ENCODE data around the gene NME9.

NME9 gene

DNA sequence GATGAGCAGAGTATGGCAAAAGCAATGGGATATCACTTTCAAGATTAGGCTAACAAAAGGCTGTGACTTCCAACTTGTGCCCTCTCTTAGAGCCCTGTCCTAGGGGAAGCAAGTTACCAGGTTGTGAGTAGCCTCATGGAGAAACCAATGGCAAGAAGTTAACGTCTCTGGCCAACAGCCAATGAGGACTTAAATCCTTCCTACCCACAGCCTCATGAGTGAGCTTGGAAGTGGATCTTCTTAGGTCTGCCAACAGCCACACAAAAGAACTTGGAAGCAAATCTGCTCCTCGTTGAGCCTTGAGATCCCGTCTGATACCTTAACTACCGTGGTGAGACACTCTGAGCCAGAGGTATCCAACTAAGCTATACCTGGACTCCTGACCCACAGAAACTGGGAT, 5.7 kb downstream of the NME9 start:
- Histone ChIP-seq H3K4me3 (ENCODE audit: low read length in 2 of 2) (no peak overlapping the region), H3K4me2 (ENCODE audit: insufficient read depth, low read length, poor library complexity, severe bottlenecking) (no peak overlapping the region), H2BK12ac (ENCODE audit: low read length) (no peak overlapping the region), H2BK5ac (ENCODE audit: low read length) (no peak overlapping the region), H4K91ac (ENCODE audit: low read depth, low read length, poor library complexity) (no peak overlapping the region), H3K14ac (ENCODE audit: low read length) (no peak overlapping the region), H3K36me3 (replicated peaks in 1 of 2; ENCODE audit: control insufficient read depth in 2 of 2, insufficient read depth in 2 of 2, low read length in 2 of 2) (no peaks in the 10 kb centered on the region), H3K18ac (ENCODE audit: low read length) (no peak overlapping the region), H4K8ac (ENCODE audit: low read depth, low read length) (no peak overlapping the region), H2AFZ (ENCODE audit: low read length) (no peak overlapping the region), H3K4ac (ENCODE audit: low read length) (no peak overlapping the region), H3K4me1 (ENCODE audit: control insufficient read depth in 2 of 2, insufficient read depth in 1 of 2, low read depth in 1 of 2, low read length in 2 of 2) (peaks cover 2 to 9% of the 10 kb centered on the region in 2 donors), H3K9me3 (replicated peaks in 1 of 2; ENCODE audit: control insufficient read depth in 2 of 2, insufficient read depth in 1 of 2, low read depth in 1 of 2, low read length in 2 of 2) (no peaks in the 10 kb centered on the region), H2BK120ac (ENCODE audit: low read depth, low read length) (no peak overlapping the region), H3K23ac (ENCODE audit: low read depth, low read length, poor library complexity) (no peak overlapping the region), H3K79me1 (ENCODE audit: low read depth, low read length) (no peaks in the 10 kb centered on the region), H3K9ac (ENCODE audit: low read depth, low read length, poor library complexity) (no peak overlapping the region), H2AK5ac (ENCODE audit: low read depth, low read length) (no peak overlapping the region), H3K27me3 (ENCODE audit: control insufficient read depth in 3 of 3, insufficient read depth in 3 of 3, low read depth in 1 of 3, low read length in 3 of 3) (peaks cover 0 to 3% (median 0%) of the 10 kb centered on the region in 3 experiments), H3K27ac (replicated peaks; ENCODE audit: low read length) (no peak overlapping the region), H2BK15ac (ENCODE audit: low read length) (no peak overlapping the region)
- DNase-seq (ENCODE audit: low spot score), result no peak
- WGBS, 2 donors (ENCODE audit: extremely low coverage in 2 of 2, insufficient read length in 2 of 2, insufficient replicate concordance in 1 of 2), result no CpG with 5 or more reads among the region's 4 CpGs

DNA sequence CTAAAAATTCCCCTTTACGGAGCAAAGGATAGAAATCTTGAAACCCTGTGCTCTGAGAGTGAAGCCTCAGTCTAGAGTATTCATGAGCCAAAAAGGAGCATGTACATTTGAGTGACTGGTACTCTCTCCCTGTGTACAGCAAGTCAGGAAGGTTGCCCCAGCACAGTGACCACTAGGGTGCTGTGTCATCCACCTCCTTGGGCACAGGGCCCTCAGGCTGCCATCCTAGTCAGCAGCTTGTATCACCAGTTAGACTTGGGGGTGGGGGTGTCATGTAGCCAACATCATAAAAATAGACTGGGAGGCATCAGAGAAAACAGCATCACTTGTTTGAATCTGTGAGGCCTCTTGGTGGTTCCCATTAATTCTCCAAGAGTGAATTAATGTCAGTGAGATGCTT, 12.0 kb downstream of the NME9 start:
- H3K9me3 ChIP-seq (replicated peaks in 1 of 2; ENCODE audit: control insufficient read depth in 2 of 2, insufficient read depth in 1 of 2, low read depth in 1 of 2, low read length in 2 of 2), result no peaks in the 10 kb centered on the region
- H3K36me3 ChIP-seq (replicated peaks in 1 of 2; ENCODE audit: control insufficient read depth in 2 of 2, insufficient read depth in 2 of 2, low read length in 2 of 2), result no peaks in the 10 kb centered on the region
- H2BK120ac ChIP-seq (ENCODE audit: low read depth, low read length), result no peak overlapping the region
- no peak overlapping the region for H3K14ac ChIP-seq (ENCODE audit: low read length)
- no peak overlapping the region for H4K8ac ChIP-seq (ENCODE audit: low read depth, low read length)
- no peak overlapping the region for H2AK5ac ChIP-seq (ENCODE audit: low read depth, low read length)
- no peak for DNase-seq (ENCODE audit: low spot score)
- no peak overlapping the region for H3K4ac ChIP-seq (ENCODE audit: low read length)
- no peak overlapping the region for H2BK5ac ChIP-seq (ENCODE audit: low read length)
- H3K4me1 ChIP-seq (ENCODE audit: control insufficient read depth in 2 of 2, insufficient read depth in 1 of 2, low read depth in 1 of 2, low read length in 2 of 2), result peaks cover 2 to 4% of the 10 kb centered on the region in 2 donors
- H3K4me3 ChIP-seq (ENCODE audit: low read length in 2 of 2), result no peak overlapping the region
- H3K4me2 ChIP-seq (ENCODE audit: insufficient read depth, low read length, poor library complexity, severe bottlenecking), result no peak overlapping the region
- no peak overlapping the region for H3K23ac ChIP-seq (ENCODE audit: low read depth, low read length, poor library complexity)
- peaks cover 0 to 11% (median 0%) of the 10 kb centered on the region in 3 experiments for H3K27me3 ChIP-seq (ENCODE audit: control insufficient read depth in 3 of 3, insufficient read depth in 3 of 3, low read depth in 1 of 3, low read length in 3 of 3)
- H2AFZ ChIP-seq (ENCODE audit: low read length), result no peak overlapping the region
- no peak overlapping the region for H4K91ac ChIP-seq (ENCODE audit: low read depth, low read length, poor library complexity)
- H2BK12ac ChIP-seq (ENCODE audit: low read length), result no peak overlapping the region
- H3K27ac ChIP-seq (replicated peaks; ENCODE audit: low read length), result no peak overlapping the region
- WGBS, 2 donors (ENCODE audit: extremely low coverage in 2 of 2, insufficient read length in 2 of 2, insufficient replicate concordance in 1 of 2), result no CpG with 5 or more reads among the region's 1 CpG
- H2BK15ac ChIP-seq (ENCODE audit: low read length), result no peak overlapping the region
- H3K18ac ChIP-seq (ENCODE audit: low read length), result no peak overlapping the region
- H3K79me1 ChIP-seq (ENCODE audit: low read depth, low read length), result no peaks in the 10 kb centered on the region
- H3K9ac ChIP-seq (ENCODE audit: low read depth, low read length, poor library complexity), result no peak overlapping the region

DNA sequence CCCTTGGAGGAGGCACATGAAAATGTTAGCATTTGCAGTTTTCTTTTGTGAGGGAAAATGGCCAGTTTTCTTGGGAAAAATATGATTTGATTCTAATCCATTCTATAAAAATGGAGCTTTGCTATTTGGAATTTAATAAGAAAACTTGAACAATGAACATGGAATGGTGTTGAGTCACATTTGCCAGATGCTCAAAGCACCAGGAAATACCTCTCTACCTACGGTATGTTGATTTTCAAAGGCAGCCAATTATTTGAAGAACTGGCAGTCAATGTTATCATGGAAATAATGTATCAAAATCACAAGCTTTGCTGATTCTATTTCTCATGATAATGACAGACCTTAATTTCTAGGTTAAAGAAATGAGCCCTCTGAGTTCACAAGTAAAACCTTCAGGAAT, 14.9 kb downstream of the NME9 start:
- Histone ChIP-seq H2BK5ac (ENCODE audit: low read length) (no peak overlapping the region), H3K14ac (ENCODE audit: low read length) (no peak overlapping the region), H3K9me3 (replicated peaks in 1 of 2; ENCODE audit: control insufficient read depth in 2 of 2, insufficient read depth in 1 of 2, low read depth in 1 of 2, low read length in 2 of 2) (no peaks in the 10 kb centered on the region), H3K18ac (ENCODE audit: low read length) (no peak overlapping the region), H2BK15ac (ENCODE audit: low read length) (no peak overlapping the region), H3K4me2 (ENCODE audit: insufficient read depth, low read length, poor library complexity, severe bottlenecking) (no peak overlapping the region), H2BK120ac (ENCODE audit: low read depth, low read length) (no peak overlapping the region), H4K8ac (ENCODE audit: low read depth, low read length) (no peak overlapping the region), H4K91ac (ENCODE audit: low read depth, low read length, poor library complexity) (no peak overlapping the region), H3K27ac (replicated peaks; ENCODE audit: low read length) (no peak overlapping the region), H3K4me1 (ENCODE audit: control insufficient read depth in 2 of 2, insufficient read depth in 1 of 2, low read depth in 1 of 2, low read length in 2 of 2) (no peaks in the 10 kb centered on the region), H2AFZ (ENCODE audit: low read length) (no peak overlapping the region), H3K4me3 (ENCODE audit: low read length in 2 of 2) (no peak overlapping the region), H3K4ac (ENCODE audit: low read length) (no peak overlapping the region), H3K36me3 (replicated peaks in 1 of 2; ENCODE audit: control insufficient read depth in 2 of 2, insufficient read depth in 2 of 2, low read length in 2 of 2) (no peaks in the 10 kb centered on the region), H3K79me1 (ENCODE audit: low read depth, low read length) (no peaks in the 10 kb centered on the region), H2BK12ac (ENCODE audit: low read length) (no peak overlapping the region), H3K9ac (ENCODE audit: low read depth, low read length, poor library complexity) (no peak overlapping the region), H2AK5ac (ENCODE audit: low read depth, low read length) (no peak overlapping the region), H3K27me3 (ENCODE audit: control insufficient read depth in 3 of 3, insufficient read depth in 3 of 3, low read depth in 1 of 3, low read length in 3 of 3) (peaks cover 0 to 16% (median 0%) of the 10 kb centered on the region in 3 experiments), H3K23ac (ENCODE audit: low read depth, low read length, poor library complexity) (no peak overlapping the region)
- no CpG with 5 or more reads among the region's 1 CpG for WGBS, 2 donors (ENCODE audit: extremely low coverage in 2 of 2, insufficient read length in 2 of 2, insufficient replicate concordance in 1 of 2)
- no peak for DNase-seq (ENCODE audit: low spot score)

DNA sequence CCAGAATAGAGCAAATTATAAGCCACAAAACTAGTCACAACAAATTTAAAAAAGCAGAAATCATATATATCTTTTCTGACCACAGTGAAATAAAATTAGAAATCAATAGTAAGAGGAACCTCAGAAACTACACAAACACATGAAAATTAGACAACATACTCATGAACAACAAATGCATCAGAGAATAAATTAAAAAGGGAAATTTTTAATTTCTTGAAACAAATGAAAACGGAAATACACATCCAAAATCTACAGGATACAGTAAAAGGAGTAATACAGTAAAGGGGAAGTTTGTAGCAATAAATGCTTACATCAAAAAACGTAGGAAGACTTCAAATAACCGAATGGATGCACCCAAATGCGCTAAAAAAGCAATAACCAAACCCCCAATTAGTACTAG, 19.2 kb downstream of the NME9 start:
- Histone ChIP-seq H3K4me2 (ENCODE audit: insufficient read depth, low read length, poor library complexity, severe bottlenecking) (no peak overlapping the region), H2BK12ac (ENCODE audit: low read length) (no peak overlapping the region), H3K14ac (ENCODE audit: low read length) (no peak overlapping the region), H2BK5ac (ENCODE audit: low read length) (no peak overlapping the region), H3K4me3 (ENCODE audit: low read length in 2 of 2) (no peak overlapping the region), H3K23ac (ENCODE audit: low read depth, low read length, poor library complexity) (no peak overlapping the region), H2AK5ac (ENCODE audit: low read depth, low read length) (no peak overlapping the region), H3K27ac (replicated peaks; ENCODE audit: low read length) (no peak overlapping the region), H3K9me3 (replicated peaks in 1 of 2; ENCODE audit: control insufficient read depth in 2 of 2, insufficient read depth in 1 of 2, low read depth in 1 of 2, low read length in 2 of 2) (peaks cover 4 to 7% of the 10 kb centered on the region in 2 donors), H3K4me1 (ENCODE audit: control insufficient read depth in 2 of 2, insufficient read depth in 1 of 2, low read depth in 1 of 2, low read length in 2 of 2) (no peaks in the 10 kb centered on the region), H3K27me3 (ENCODE audit: control insufficient read depth in 3 of 3, insufficient read depth in 3 of 3, low read depth in 1 of 3, low read length in 3 of 3) (peaks cover 0 to 8% (median 0%) of the 10 kb centered on the region in 3 experiments), H2BK15ac (ENCODE audit: low read length) (no peak overlapping the region), H3K36me3 (replicated peaks in 1 of 2; ENCODE audit: control insufficient read depth in 2 of 2, insufficient read depth in 2 of 2, low read length in 2 of 2) (no peaks in the 10 kb centered on the region), H4K91ac (ENCODE audit: low read depth, low read length, poor library complexity) (no peak overlapping the region), H3K18ac (ENCODE audit: low read length) (no peak overlapping the region), H2AFZ (ENCODE audit: low read length) (no peak overlapping the region), H3K4ac (ENCODE audit: low read length) (no peak overlapping the region), H2BK120ac (ENCODE audit: low read depth, low read length) (no peak overlapping the region), H3K9ac (ENCODE audit: low read depth, low read length, poor library complexity) (no peak overlapping the region), H4K8ac (ENCODE audit: low read depth, low read length) (no peak overlapping the region), H3K79me1 (ENCODE audit: low read depth, low read length) (no peaks in the 10 kb centered on the region)
- no CpG with 5 or more reads among the region's 4 CpGs for WGBS, 2 donors (ENCODE audit: extremely low coverage in 2 of 2, insufficient read length in 2 of 2, insufficient replicate concordance in 1 of 2)
- no peak for DNase-seq (ENCODE audit: low spot score)

Measured in neuronal stem cell (in vitro differentiated cells).